Measurements from ENCODE around the gene NDUFAB1.
"Not testable (repeated sequence)": the region's sequence is repeated elsewhere in the genome, so short reads cannot be mapped to it uniquely, and the experiment has no call there.

NDUFAB1 gene

DNA sequence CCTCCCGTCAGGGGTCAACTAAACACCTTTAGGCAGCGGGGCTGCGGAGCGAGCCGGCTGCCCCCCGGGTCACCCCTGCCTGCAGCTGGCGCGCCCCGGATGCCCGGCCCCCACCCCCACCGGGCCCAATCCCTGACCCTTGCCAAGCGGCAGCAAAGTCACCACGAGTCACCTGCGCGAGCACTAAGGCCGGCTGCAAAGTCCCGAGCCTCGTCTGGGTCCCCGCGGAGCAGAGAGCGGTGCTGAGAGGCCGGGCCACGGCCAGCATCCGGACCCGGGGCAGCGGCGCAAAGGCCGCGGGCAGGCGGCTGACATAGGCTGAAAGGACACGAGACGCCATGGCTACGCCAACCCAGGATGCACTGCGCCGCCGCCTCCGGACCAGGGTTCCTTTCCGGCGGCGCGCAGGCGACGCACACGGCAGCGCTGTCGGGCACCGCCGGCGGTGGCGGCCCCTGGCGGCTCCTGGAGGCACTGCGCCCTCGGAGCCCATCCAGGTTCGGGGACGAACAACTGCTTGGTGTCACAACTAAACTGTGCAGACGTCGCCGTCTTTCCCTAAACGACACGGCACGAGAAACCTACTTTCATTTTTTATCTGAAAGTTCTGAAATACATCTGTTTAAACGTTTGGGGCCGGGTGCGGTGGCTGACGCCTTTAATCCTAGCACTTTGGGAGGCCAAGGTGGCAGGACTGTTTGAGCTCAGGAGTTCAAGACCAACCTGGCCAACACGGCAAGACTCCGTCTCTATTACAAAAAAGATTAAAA lies at the start of gene NDUFAB1:
Gene NDUFAB1, minus strand, starts transcription at position 366 of the 770 bp plus-strand sequence. Its CDS starts 26 bp downstream, at position 340.
- DNase-seq (ENCODE audit: low read depth): peak; percentile 88

DNA sequence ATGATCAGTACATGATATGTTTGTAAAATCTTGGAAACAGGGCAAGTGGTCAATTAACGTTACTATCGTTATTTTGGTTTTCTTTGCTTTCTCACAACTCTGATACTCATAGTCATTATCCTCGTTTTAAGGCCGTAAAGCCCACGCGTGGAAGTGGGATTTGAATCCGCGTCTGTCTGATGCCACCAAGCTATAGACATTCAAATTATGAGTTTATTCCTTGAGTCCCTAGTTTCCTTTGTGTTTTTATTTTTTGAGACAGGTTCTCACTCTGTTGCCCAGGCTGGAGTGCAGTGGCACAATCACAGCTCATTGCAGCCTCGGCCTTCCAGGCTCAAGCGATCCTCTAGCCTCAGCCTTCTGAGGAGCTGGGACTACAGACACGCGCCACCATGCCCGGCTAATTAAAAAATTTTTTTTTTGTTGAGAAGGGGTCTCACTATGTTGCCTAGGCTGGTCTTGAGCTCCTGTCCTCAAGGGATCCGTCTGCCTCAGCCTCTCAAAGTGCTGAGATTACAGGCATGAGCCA lies 46.2 kb upstream of the NDUFAB1 start:
- no peak for DNase-seq (ENCODE audit: low read depth)

DNA sequence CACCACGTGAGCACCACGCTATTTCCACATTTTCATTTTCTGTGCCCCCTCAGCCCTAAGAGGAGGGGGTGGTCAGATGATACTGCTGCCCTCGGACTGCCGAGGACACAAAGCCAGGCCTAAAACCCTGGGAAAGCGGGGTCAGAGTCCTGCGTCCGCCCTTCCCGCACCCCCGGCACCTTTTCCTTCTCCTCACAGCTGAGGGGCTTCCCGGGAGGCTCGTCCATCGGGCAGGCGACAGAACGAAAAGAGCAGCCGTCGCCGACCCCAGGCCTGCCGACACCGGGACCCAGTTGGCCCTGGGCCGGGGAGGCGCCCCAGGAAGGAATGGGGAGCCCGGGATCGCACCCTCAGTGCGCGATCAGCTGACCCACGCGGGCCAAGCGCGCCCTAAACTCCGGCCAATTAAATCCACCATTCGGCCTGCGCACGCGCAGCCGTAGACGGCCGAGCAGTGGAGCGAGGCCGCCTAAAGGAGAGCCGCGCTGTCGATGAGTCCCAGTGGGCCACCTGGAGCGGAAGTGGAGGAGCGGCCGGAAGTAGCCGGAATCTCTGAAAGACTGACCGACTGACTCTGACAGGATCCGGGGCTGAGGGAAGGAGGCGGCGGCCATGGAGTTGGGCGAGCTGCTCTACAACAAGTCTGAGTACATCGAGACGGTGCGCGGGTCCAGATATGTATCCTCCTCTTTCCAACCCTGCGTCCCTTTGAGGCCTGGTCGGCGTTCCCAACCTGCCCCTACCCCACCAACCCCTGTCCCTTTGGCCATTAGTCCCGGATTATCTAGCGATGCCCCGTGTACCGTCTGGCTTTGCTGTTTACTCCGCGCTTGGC lies 45.0 kb upstream of the NDUFAB1 start, which contains the start of the genes DCTN5 and PALB2:
Gene DCTN5, plus strand, starts transcription at position 536 of the 835 bp plus-strand sequence. Its CDS starts 77 bp downstream, at position 613.
Gene PALB2, minus strand, starts transcription at position 380 of the 835 bp plus-strand sequence. Its CDS starts 153 bp downstream, at position 227.
- peak; percentile 83 for DNase-seq (ENCODE audit: low read depth)

DNA sequence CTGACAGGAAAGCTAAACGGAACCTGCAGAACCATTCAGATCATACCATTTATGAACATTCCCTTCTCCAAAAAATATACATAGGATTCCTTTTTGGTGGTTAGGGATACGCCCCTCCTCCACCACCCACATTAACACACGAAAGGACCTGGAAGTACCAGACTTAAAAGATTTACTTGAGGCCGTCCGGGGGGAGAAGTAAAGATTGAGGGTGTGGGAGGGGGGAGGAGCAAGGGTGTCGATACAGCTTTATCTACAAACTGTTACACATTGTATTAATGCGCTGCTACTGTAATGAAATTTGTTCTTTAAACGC lies 44.5 kb upstream of the NDUFAB1 start:
- DNase-seq (ENCODE audit: low read depth): no peak

DNA sequence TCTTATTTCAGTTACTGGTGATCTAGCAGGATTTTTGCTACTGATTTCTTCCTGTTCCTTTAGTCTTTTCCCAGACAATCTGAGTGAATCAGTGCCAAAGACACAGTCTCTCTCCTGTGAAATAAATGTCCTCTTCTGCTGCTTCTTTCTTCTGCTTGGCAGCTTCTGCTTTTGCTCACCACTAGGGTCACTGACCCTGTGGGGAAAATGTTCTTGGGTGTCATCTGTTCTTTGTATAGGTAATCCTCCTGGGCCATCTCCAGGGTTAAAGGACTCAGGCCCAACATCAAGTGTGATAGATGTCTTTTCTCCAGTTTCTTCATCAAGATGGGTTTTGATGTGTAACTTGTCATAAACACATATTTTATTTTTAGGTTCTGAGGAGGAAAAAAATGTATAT lies 39.8 kb upstream of the NDUFAB1 start:
- no peak for DNase-seq (ENCODE audit: low read depth)

DNA sequence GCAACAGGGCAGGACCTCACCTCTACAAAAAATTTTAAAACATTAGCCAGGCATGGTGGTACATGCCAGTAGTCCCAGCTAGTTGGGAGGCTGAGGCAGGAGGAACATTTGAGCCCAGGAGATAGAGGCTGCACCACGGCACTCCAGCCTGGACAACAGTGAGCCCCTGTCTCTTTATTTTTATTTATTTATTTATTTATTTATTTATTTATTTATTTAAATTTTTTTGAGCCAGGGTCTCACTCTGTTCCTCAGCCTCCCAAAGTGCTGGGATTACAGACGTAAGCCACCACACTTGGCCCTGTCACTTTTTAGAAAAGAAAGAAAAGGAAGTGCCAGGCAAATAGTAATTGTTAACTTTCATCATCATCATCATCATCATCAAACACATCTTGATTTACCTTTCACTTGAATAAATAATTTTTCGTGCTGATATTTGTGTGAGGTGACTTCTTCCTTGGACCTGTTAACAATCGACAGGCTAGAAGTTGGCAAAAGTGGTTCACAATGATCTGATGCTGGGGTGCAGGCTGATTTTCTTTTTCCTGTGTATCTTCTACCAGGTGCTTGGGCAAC lies 38.4 kb upstream of the NDUFAB1 start:
- no peak for DNase-seq (ENCODE audit: low read depth)

DNA sequence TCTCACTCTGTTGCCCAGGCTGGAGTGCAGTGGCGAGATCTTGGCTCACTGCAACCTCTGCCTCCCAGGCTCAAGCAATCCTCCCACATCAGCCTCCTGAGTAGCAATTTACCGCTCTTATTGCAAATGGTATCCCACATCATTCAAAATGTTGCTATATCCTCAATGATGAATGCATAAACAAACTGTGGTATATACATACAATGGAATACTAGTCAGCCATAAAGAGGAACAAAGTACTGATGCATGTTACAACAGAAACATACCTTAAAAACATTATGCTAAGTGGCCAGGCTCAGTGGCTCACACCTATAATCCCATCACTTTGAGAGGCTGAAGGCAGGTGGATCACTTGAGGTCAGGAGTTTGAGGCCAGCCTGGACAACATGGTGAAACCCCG lies 35.8 kb upstream of the NDUFAB1 start:
- DNase-seq (ENCODE audit: low read depth): not testable (repeated sequence)

DNA sequence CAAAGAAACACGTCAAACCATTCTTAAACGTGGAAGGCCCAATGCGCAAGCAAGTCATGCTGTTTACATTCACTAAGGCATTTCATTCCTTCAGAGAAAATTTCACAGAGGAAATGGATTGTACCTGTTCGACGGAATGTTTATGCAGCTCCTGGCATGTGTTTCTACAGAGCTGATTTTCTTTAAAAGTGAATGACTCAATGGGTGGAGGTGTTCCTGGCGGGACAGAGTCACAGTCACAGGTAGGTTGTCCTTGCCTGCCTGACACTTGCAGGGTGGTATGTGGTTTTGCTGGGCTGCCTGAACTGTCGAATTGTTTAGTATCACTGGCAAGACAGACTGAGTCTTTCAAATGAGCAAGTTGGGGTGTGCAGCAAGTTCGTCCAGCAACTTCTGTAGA lies 33.4 kb upstream of the NDUFAB1 start:
- DNase-seq (ENCODE audit: low read depth): no peak

DNA sequence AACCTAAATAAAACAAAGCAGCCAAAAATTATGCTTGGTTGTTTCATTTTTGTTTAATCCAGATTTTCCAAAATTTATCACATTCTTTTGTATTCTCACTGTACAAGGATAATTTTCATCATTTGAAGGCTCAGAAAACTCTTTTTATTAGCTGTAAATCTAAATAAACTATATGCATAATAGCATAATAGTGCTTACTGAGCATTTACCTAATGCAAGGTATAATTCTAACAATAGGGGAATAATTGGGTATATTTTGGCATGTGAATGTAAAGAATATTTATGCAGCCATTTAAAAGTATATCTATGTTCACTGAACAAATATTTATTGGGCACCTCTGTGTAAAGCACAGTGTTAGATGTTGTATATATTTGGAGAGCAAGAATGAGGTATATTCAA lies 28.0 kb upstream of the NDUFAB1 start:
- DNase-seq (ENCODE audit: low read depth): no peak

DNA sequence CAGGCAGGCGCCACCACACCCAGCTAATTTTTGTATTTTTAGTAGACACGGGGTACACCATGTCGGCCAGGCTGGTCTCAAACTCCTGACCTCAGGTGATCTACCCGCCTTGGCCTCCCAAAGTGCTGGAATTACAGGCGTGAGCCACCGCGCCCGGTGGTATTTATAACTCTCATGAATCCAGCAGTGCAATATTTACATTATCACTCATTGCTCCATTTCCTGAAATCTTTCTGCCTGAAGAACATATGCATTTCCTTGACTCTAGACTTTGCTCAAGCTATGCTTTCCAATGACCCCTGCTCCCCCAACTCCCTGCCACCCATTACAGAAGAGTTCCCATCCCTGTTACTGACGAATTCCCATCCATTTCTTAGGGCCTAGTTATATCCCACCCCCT lies 19.7 kb upstream of the NDUFAB1 start:
- no peak for DNase-seq (ENCODE audit: low read depth)

DNA sequence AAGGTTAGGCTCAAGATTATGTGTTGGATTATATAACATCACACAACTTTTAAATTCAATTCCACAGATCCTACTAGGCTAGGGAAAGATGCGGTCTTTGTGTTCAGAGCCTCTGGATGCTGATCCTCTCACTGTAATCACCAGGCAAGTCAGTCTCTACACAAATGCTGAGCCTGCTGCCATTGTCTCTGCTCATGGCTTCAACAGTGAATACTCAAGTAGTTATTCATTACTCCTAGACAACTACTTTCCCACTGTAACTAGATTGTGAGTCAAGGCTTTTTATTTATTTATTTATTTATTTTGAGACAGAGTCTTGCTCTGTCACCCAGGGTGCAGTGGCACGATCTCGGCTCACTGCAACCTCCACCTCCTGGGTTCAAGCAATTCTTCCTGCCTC lies 15.8 kb upstream of the NDUFAB1 start:
- no peak for DNase-seq (ENCODE audit: low read depth)

DNA sequence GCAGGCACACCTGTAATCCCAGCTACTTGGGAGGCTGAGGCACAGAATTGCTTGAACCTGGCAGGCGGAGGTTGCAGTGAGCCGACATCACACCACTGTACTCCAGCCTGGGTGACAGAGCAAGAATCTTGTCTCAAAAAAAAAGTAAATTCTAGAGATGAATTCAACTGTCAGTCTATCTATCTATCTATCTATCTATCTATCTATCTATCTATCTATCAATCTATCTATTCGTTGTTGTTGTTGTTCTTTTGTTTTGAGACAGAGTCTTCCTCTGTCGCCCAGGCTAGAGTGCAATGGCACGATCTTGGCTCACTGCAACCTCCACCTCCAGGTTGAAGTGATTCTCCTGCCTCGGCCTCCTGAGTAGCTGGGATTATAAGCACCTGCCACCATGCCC lies 14.8 kb upstream of the NDUFAB1 start:
- not testable (repeated sequence) for DNase-seq (ENCODE audit: low read depth)

DNA sequence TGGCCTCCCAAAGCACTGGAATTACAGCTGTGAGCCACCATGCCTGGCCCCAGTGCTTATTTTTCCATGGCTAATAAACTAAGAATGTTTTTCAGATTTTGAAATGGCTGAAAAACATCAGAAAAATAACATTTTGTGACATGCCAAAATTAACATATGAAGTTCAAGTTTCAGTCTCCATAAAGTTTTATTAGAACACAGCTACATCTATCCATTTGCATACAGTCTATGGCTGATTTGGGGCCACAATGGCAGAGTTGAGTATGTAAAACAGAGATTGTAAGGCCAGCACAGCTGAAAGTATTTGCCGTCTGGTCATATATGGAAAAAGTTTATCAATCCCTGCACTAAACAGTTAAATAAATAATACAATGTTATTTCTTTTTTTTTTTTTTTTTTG lies 13.8 kb upstream of the NDUFAB1 start:
- DNase-seq (ENCODE audit: low read depth): no peak

DNA sequence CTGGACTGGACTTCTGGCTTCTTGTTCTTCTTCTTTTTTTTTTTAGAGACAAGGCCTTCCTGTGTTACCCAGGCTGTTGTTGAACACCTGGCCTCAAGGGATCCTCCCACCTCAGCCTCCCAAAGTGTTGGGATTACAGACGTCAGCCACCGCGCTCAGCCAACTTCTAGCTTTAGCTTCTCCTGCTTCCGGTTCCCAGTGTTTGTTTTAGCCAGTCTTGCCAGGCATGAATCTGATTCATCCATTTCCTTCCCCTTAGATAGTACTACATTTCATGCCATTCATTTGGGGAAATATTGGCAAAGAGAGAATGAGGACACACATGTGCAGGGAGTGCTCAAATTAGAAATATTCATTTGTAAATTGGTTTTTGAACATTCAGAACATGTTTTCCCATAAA lies 12.1 kb upstream of the NDUFAB1 start:
- DNase-seq (ENCODE audit: low read depth): no peak

DNA sequence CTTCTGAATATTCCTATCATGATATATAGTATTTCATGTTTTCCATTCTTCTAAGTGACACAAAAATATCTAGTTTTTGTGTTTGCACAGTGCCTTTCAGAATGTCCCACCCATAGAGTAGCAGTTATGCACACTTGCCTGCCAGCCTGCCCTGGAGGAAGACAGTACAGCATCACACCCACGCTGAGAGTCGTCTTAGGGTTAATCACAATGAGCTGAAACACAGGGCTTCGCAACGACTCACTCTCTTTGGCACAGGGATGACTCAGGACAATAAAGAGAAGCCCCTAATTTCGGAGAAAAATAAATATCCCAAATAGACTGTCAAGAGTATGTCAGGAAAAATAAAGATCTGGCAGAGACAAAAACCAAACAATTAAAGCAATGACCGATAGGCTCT lies 11.6 kb upstream of the NDUFAB1 start:
- no peak for DNase-seq (ENCODE audit: low read depth)

DNA sequence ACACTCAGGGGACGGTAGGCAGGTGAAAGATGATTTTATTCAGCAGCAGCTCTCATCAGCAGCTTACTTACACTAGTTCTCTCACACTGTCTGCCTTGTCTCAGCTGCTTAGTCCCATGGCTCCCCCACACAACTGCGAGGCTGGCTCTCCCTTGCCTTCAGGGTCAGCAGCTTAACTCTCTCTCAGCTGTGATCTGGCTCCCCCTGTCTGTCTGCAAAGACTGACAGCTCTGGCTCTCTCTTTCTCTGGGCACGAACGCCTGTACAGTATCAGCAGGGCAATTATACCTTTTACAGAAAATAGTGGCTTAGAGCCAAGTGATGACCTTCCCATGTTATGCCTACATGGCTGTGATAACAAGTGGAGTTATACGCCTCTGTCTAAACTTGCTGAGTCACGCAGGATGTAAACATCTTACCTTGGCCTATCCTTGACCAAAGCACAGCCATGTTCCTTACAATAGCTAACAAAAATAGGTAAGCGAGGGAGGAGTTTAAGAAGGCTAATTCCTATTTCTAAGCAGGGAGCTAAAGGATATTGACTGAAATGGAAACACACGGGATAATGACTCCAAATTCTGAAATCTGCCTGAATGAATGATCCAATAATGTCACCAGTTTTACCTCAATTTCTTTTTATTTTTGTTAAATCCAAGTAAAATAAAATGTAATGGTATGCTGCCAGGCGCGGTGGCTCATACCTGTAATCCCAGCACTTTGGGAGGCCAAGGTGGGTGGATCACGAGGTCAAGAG lies 1.1 kb upstream of the NDUFAB1 start:
- DNase-seq (ENCODE audit: low read depth): no peak

DNA sequence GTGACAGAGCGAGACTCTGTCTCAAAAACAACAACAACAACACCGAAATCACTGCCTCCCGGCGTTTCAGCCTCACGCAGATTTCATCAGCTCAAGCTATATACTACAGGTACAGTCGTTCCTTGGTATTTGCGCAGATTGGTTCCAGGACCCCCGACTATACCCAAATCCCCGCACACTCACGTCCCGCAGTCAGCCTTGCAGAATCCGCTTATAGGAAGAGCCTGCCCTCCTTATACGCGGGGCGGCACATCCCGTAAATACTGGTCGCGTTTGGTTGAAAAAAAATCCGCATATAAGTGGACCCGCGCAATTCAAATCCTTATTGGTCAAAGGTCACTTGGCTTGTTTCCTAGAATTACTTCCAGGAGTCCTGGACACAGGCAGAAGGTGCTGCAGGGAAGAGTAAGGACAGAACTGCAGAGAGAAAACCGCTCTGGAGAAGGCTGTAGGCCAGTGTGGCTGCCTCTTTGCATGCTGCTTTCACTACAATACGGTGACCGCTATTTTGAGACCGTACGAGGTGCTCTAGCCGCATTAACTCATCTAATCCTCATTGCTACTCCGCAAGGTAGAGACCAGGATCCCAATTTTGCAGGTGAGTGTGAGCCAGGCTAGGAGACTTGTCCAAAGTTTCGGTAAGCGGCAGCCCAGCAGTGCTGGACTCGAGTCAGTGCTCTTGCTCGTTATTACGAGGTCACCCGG lies 718 bp downstream of the NDUFAB1 start:
- no peak for DNase-seq (ENCODE audit: low read depth)

DNA sequence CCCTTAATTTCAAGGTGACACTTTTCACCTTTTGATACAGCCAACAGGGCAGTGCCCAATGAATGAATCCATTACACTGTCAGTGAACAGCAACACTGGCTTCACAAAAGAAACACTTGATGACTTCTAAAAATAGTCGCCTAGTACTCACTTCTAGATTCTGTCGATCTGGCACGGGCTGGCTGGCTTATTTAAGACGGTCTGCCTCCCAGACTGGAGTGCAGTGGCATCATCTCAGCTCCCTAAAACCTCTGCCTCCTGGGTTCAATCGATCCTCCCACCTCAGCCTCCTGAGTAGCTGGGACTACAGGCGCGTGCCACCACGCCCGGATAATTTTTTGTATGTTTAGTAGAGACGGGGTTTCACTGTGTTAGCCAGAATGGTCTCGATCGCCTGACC lies 1.9 kb downstream of the NDUFAB1 start:
- DNase-seq (ENCODE audit: low read depth): no peak

DNA sequence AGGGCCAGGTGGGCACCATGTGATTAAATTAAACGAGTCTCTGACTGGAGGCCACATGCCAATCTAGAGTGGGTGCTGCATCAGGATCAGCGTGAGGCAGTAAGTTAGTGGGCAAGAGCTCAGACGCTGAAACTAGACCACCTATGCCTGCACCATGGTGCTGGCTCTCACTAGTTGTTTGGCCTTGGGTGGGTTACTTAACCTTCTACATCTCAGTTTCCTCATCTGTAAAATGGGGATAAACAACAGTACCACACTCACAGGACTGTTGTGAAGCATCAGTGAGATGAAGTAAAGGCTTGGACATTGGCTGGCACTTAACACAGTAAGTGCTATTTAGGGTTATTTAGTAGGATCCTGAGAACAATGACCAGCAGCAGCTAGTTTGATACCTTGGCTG lies 5.9 kb downstream of the NDUFAB1 start:
- no peak for DNase-seq (ENCODE audit: low read depth)

DNA sequence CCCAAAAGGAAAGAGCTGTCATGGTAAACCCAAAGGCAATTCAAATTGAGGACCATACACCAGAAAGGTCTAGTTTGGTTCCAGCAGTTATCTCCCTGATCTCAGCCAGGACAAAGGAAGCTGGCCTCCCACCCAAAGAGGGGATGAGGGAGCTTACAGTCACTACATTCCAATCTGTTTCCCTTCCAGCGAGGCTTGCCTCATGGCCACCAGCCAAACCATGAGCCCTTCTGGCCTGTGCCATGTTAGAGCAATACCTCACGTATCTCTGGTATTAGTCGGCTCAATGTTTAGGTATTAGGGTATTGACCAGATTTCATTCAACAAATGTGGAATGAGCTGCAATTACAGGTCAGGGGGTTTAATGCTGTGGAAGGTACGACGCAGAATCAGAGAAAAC lies 8.4 kb downstream of the NDUFAB1 start:
- no peak for DNase-seq (ENCODE audit: low read depth)
